Suppressor macrophage (primary cell): Measurements from ENCODE around the gene FAM171A1.
"Not testable (repeated sequence)": the region's sequence is repeated elsewhere in the genome, so short reads cannot be mapped to it uniquely, and the experiment has no call there.

Experiments
- DNase-seq, 4 experiments: peaks; one replicate each; pipeline ENCODE4 v3.0.0-alpha.2; 2020 to 2022

Gene FAM171A1

DNA sequence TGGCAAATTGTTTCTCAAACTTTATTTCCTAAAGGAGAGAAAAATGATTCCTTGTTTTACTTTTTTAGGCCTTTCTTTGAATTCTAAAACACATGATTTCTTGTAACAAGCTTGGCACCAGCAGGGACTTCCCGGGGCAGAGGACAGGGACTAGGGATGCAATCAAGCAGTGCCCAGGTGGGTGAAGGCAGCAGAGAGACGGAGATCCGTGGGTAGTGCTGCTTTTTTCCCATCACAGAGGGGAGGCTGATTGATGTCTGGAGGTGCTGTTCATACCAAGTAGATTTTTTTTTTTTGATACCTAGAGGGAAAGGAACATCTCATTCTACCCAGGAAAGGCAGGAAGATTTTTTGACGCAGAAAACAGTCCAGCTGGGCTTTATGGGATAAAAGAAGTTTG, 91.9 kb downstream of the FAM171A1 start:
- DNase-seq, result no peak

GRCh38 chr10:15278786-15279185, 92.3 kb downstream of the FAM171A1 start:
- DNase-seq, result no peak

DNA sequence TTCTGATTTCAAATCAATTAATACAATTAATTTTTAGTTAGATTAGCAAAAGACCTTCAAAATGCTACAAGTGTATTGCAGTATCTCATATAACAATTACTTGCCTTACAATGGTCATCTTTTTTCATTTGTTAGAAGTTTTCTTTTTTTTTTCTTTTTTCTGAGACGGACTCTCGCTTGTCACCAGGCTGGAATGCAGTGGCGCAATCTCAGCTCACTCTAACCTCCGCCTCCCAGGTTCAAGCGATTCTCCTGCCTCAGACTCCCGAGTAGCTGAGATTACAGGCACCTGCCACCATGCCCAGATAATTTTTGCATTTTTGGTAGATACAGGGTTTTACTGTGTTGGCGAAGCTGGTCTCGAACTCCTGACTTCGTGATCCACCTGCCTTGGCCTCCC, 95.0 kb downstream of the FAM171A1 start:
- not testable (repeated sequence) for DNase-seq

- not testable (repeated sequence) for DNase-seq
Observed at GRCh38 chr10:15269838-15270237, 101.3 kb downstream of the FAM171A1 start.

DNA sequence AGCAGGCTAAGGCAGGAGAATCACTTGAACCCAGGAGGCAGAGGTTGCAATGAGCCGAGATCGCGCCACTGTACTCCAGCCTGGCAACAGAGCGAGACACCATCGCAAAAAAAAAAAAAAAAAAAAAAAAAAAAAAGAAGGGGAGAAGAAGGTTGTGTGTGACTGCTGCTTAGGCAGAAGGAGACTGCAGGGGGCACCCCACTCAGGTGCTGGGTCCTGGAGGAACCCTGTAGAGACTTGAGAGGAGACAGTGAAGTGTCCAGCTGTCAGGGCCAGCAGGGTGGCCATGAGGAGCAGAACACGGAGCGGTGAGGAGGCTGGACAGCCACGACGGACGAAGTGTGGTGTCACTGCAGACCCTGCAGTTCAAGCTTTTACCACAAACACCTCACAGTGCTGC, 103.6 kb downstream of the FAM171A1 start:
- DNase-seq, result no peak

- DNase-seq, result no peak
Observed at GRCh38 chr10:15266117-15266516, 105.0 kb downstream of the FAM171A1 start.

DNA sequence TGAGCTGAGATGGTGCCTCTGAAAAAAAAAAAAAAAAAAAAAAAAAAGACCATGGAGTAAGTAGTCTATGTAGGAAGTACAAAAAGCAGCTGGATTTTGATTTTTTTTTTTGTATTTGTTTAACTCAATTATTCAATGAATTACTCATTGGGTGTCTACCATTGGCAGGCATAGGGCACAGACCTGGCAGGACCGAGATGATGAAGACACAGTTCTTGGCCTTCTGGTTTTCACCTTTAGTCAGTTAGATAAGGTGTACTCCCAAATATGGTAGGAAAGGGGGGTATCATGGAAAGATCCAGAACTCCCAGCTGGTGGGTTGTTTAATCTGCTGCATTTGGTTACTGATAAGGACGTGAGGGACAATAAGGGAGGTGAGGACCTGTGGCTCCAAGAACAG, 105.5 kb downstream of the FAM171A1 start:
- DNase-seq, result no peak

DNA sequence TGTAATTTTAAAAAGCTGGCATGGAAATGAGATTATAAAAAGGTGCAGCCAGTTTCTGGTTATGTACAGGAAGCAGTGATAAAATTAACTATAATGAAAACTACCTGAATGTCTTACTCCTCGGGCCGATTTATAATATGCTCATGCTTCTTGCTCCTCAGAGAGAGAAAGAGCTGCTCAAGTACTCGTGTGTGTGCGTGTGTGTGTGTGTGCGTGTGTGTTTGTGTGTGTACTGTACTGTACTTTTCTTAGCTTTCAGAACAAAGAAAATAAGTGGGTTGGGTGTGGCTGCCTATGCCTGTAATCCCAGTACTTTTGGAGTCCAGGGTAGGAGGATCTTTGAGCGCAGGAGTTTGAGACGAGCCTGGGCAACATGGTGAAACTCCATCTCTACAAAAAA, 106.0 kb downstream of the FAM171A1 start:
- DNase-seq, result no peak

DNA sequence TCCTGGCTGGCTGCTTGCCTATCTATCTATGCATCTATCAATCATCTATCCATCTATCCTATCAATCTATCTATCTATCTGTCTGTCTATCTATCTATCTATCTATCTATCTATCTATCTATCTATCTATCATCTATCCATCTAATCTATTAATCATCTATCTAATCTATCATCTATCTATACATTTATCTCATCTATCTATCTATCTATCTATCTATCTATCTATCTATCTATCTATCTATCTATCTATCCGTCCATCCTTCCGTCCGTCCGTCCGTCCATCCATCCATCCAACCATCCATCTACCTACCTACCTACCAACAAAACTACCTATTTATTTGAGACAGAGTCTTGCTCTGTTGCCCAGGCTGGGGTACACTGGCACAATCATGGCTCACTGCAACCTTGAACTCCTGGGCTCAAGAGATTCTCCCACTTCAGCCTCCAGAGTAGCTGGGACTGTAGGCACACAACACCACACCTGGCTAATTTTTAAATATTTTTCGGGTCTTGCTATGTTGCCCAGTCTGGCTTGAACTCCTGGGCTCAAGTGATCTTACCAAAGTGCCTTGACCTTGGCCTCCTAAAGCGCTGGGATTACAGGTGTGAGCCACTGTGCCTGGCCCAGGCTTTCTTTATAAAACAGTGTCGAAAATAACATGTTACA, 107.3 kb downstream of the FAM171A1 start:
- DNase-seq, result no peak

DNA sequence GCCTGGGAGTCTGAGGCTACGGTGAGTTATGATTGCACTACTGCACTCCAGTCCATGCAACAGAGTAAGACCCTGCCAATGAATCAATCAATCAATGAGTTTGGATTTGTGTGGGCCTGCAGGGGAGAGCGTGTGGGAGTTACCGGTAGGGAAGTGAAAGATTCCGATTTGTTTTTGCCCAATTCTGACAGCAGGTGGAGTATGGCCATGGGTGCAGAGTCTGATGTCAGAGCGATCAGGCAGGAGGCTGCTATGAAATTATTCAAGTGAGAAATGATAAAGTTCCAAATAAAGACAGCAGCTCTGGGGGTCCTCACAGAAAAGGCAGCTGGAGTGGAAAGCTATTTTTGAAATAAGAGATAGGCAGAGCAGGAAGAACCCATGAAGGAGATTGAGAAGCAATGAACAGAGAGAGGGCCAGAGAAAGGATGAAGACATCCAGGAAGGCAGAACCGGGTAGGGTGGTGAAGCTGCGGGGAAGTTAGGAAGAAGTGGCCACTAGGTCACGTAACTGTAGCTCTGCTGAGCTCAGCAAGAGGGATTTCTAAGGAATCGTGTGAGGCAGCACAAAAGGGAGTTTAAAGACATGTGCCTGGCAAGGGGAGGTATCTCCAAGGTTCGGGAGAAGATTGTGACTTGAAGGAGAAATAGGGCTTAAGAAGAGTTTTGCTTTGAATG, 108.9 kb downstream of the FAM171A1 start:
- DNase-seq, result peak in 1 of 4 experiments; percentile 7

DNA sequence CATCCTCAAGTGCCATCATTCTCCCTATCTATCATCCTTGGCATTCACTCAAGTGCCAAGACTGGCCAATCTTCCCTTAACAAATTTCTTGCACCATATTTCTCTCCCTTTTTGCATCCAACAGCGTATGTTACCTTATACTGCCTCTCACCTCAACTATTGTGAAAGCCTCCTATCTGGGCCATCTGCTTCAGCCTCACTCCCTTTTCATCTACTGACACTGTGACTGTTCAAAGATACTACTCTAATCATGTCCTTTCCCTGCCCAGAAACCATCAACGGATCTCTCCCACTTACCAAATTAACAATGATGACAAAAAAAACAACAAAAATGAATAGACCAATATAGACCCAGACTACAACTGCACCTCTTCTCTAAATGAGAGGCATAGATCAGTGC, 112.0 kb downstream of the FAM171A1 start:
- no peak for DNase-seq

- DNase-seq, result no peak
Observed at GRCh38 chr10:15258255-15258654, 112.8 kb downstream of the FAM171A1 start.

- DNase-seq, result no peak
Observed at GRCh38 chr10:15255961-15256360, 115.1 kb downstream of the FAM171A1 start.

DNA sequence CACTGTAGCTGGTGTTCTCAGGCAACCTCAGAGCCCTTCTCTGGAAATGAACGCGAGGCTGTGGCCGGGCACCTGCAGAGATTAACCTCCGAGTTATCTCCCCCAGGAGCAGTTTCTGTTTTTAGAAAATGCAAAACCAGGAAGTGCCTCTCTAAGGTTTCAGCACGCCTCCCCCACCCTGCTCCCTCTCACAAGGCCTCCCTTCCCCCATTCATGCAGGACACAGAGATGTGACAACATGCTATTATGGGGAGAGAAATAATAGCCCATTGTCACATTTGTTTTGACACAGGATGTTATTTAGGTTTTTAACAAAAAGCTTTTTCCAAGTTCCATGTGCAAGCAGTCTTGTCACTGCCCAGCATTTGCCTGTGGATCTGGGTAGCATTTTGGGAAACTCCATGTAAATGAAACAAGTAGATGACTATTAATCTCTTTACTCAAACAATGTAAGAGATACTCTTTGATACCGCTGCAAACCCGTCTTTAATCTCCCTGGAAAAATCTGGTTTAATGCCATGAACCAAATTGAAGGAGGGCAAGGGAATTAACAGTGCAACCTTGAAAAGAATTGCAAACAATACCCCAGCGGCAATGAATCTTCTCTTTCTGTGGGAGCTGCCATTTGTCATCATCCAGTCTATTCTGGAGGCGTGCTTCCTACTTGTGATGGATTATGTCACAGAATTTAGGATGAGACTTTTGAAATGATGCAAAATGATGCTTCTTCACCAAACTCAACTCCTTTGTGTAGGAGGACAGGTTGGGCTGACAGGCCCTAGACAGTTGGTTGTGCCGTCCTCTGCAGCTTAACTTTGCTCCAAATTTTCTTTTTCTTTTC, 116.1 kb downstream of the FAM171A1 start:
- DNase-seq, result peak in 2 of 4 experiments; percentile 5 to 8

GRCh38 chr10:15253951-15254807, 116.9 kb downstream of the FAM171A1 start:
- DNase-seq, result no peak

GRCh38 chr10:15252396-15252795, 118.7 kb downstream of the FAM171A1 start:
- no peak for DNase-seq

DNA sequence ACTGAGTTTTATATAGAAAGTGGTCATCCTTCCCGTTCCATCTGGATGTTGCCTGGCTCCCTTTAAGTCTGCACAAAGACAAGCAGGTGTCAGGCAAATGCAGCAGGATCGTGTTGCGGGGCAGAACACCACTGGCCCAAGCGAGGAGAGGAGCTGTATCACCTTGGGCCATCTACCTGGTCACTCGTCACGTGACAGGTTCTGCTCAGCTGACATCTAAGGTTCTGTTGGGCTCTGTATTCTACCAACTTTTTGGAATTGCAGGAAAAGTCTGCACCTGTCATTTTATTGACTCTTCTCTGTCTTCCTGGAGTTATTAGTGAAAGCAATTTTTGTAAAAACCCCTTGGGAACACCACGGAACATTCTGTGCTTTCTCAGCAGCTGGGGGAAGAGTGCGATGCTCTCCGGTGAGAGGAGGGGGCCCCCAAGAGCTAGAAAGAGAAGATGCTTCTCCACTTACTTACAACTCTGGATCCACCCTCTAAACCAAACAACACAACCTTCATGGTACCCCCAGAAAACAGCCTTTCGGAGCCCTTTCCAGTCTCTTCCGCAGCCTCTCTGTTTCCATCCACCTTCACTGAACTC, 119.2 kb downstream of the FAM171A1 start:
- no peak for DNase-seq

DNA sequence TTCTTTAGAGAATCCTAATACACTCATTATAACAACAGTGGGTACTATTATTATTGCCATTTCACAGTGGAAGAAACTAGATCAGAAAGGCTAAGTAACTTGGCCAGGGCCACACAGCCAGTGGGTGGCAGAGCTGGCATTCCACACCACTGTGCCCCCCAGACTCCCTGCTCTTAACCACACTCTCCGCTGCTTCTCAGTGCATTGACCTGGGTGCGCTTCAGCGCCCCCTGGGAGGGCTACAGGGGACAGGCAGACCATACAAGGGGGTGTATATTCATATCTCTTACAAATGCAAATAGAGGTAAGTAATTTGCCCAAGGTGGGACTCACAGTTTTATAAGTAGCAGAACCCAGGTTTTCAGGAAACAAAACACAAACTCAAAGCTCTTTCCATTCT, 125.6 kb downstream of the FAM171A1 start:
- peak in 2 of 4 experiments; percentile 4 to 8 for DNase-seq

DNA sequence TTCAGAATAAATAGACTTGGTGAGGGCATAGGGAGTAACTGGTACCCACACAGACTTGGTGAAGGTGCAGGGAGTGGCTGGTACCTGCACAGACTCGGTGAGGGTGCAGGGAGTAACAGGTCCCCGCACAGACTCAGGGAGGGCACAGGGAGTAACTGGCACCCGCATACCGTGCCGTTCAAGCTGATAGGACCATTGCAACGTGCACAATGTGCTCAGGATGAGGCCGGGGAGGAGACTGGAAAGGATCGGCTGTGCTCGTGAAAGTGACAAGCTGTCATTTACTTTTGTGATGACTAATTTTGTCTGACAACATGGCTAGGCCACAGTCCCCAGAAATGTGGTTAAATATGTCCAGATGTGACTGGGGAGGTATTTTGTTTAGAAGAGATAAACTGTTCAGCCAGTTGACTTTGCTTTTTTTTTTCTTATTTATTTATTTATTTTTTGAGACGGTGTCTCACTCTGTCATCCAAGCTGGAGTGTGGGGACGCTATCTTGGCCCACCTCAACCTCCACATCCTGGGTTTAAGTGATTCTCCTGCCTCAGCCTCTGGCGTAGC, 126.4 kb downstream of the FAM171A1 start:
- no peak for DNase-seq

DNA sequence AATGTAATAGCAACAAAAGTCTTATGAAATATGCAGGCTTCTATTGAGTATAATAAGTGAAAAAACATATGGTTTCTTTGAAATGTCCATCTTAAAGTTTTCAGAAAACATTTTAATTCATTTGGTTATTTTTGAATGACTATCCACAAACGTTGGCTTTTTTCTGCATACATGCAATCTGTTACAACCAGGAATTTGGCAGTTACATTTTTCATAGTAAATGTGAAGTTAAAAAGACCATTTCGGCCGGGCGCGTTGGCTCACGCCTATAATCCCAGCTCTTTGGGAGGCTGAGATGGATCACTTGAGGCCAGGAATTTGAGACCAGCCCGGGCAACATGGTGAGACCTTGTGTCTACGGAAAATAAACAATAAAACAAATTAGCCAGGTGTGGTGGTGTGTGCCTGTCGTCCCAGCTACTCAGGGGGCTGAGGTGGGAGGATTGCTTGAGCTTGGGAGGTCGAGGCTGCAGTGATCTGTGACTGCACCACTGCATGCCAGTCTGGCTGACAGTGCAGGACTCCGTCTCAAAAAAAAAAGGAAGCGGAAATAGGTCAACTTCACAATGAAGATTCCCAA, 128.7 kb downstream of the FAM171A1 start:
- DNase-seq, result peak in 1 of 4 experiments; percentile 7

GRCh38 chr10:15241306-15241705, 129.8 kb downstream of the FAM171A1 start:
- DNase-seq, result no peak
